Mesothelial cell of epicardium (in vitro differentiated cells): Measurements from ENCODE around the gene XIRP1. TPM values are rescaled to one million over a fixed set of nuclear protein-coding genes. Genes with fewer than 3 reads are reported as not detected.

Source experiments
- DNase-seq, 2 experiments: peaks; one replicate each; pipeline ENCODE4 v3.0.0; 2021; ENCODE audit warnings: low spot score in 2 of 2; ENCODE audit not compliant: unreplicated experiment in 2 of 2
- H3K27ac Mint-ChIP-seq: 2 replicates; pipeline ENCODE4 v1.8.0; 2021; ENCODE audit warnings: mixed read lengths
- H3K27me3 Mint-ChIP-seq: 2 replicates; pipeline ENCODE4 v1.8.0; 2021; ENCODE audit warnings: low read depth, mixed read lengths
- H3K36me3 Mint-ChIP-seq: 2 replicates; pipeline ENCODE4 v1.8.0; 2021; ENCODE audit warnings: mixed read lengths
- H3K4me1 Mint-ChIP-seq: 2 replicates; pipeline ENCODE4 v1.8.0; 2021; ENCODE audit warnings: mixed read lengths
- H3K4me3 Mint-ChIP-seq: 2 replicates; pipeline ENCODE4 v1.8.0; 2021; ENCODE audit warnings: mild to moderate bottlenecking, moderate library complexity, mixed read lengths
- H3K9me3 Mint-ChIP-seq: 2 replicates; pipeline ENCODE4 v1.8.0; 2021; ENCODE audit warnings: mixed read lengths
- CTCF ChIP-seq: fragments of 200-600 bp; sonication (generic); IDR thresholded peaks from one replicate; pipeline ENCODE4 v1.5.0; 2021; ENCODE audit warnings: antibody characterized with exemption; ENCODE audit not compliant: unreplicated experiment
- total RNA-seq: library from RNA; stranded (reverse); gene quantifications from 3 replicates; pipeline ENCODE4 v1.2.1, GENCODE V29; 2021

Gene XIRP1
- total RNA-seq, 1 donor from 2014 or later: not detected

GRCh38 chr3:39157359-39157758 lies 35.0 kb downstream of the XIRP1 start:
- no peak overlapping the region for H3K4me3 Mint-ChIP-seq
- H3K27me3 Mint-ChIP-seq: no peaks in the 10 kb centered on the region
- H3K4me1 Mint-ChIP-seq: peaks cover 25% of the 10 kb centered on the region
- H3K9me3 Mint-ChIP-seq: no peaks in the 10 kb centered on the region
- no peak overlapping the region for H3K27ac Mint-ChIP-seq
- no peaks in the 10 kb centered on the region for H3K36me3 Mint-ChIP-seq
- no peak for TF ChIP-seq CTCF
- DNase-seq: no peak

- Mint-ChIP-seq H3K4me1 (peaks cover 34% of the 10 kb centered on the region), H3K4me3 (no peak overlapping the region), H3K36me3 (no peaks in the 10 kb centered on the region), H3K27ac (no peak overlapping the region), H3K9me3 (no peaks in the 10 kb centered on the region), H3K27me3 (no peaks in the 10 kb centered on the region)
- no peak for TF ChIP-seq CTCF
- DNase-seq: no peak
Observed at GRCh38 chr3:39156421-39156820, 36.0 kb downstream of the XIRP1 start.

GRCh38 chr3:39154280-39155021 lies 37.9 kb downstream of the XIRP1 start:
- H3K9me3 Mint-ChIP-seq: no peaks in the 10 kb centered on the region
- peak overlapping the region; percentile 92 for H3K27ac Mint-ChIP-seq
- no peaks in the 10 kb centered on the region for H3K36me3 Mint-ChIP-seq
- H3K4me1 Mint-ChIP-seq: peaks cover 54% of the 10 kb centered on the region
- no peak for TF ChIP-seq CTCF
- H3K27me3 Mint-ChIP-seq: no peaks in the 10 kb centered on the region
- DNase-seq: no peak
- H3K4me3 Mint-ChIP-seq: peak overlapping the region; percentile 66

GRCh38 chr3:39153977-39154279 lies 38.5 kb downstream of the XIRP1 start:
- Mint-ChIP-seq H3K9me3 (no peaks in the 10 kb centered on the region), H3K27me3 (no peaks in the 10 kb centered on the region), H3K36me3 (no peaks in the 10 kb centered on the region), H3K4me3 (peak overlapping the region; percentile 66), H3K27ac (peak overlapping the region; percentile 92), H3K4me1 (peaks cover 58% of the 10 kb centered on the region)
- TF ChIP-seq CTCF: no peak
- DNase-seq: no peak

GRCh38 chr3:39150803-39151631 lies 41.4 kb downstream of the XIRP1 start:
- DNase-seq: peak; percentile 69 to 83
- Mint-ChIP-seq H3K36me3 (peaks cover 2% of the 10 kb centered on the region), H3K27ac (peak overlapping the region; percentile 99), H3K4me3 (peak overlapping the region; percentile 97), H3K4me1 (peaks cover 75% of the 10 kb centered on the region), H3K27me3 (no peaks in the 10 kb centered on the region), H3K9me3 (no peaks in the 10 kb centered on the region)
- TF ChIP-seq CTCF: no peak
